SH-SY5Y (cell line): ENCODE data around the gene APOO.

Experiments
- GATA2 ChIP-seq: IDR thresholded peaks from 2 replicates; pipeline ENCODE4 v1.6.1; 2011; ENCODE audit warnings: mild to moderate bottlenecking, low read depth, low read length
- GATA3 ChIP-seq: IDR thresholded peaks from 2 replicates; pipeline ENCODE4 v1.6.1; 2011; ENCODE audit warnings: low read depth, mild to moderate bottlenecking, low read length, moderate library complexity

DNA sequence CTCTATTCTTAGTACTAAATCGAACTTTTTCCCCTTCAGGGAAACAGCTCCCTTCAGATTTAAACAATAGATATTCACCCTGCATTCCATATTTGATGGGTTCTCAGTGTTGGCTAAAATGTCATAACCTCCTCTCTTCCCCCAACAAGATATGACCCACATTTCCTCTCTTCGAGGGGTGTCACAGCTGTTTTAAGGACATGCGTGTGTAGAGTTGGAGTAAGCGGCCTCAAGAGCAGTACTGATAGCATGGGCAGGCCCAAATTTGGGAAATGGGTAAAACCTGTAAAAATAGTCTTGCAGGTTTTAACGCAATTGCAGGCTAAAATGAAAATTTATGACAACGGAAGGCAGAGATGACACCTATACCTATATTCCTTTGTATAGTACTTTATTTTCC lies 96.1 kb downstream of the APOO start:
- TF ChIP-seq GATA2 = no peak
- TF ChIP-seq GATA3 = no peak
